Peyer's patch (tissue), 4 donors: ENCODE results near the gene MARK3. TPM values are rescaled to one million over a fixed set of nuclear protein-coding genes. Genes with fewer than 3 reads are reported as not detected.
A peak's percentile ranks its signal among the peaks of the same experiment; 100 is the strongest.

Source experiments
- DNase-seq, 3 donors: peaks; one replicate each; pipeline ENCODE4 v3.0.0-alpha.2; 2017 to 2019
- H3K27ac ChIP-seq, 4 donors: fragments of 200-600 bp; sonication (generic); one replicate each; pipeline ENCODE4 v1.5.1; 2016 to 2019
- H3K27me3 ChIP-seq, 2 donors: fragments of 200-600 bp; sonication (generic); one replicate each; pipeline ENCODE4 v1.5.1; 2019
- H3K36me3 ChIP-seq, 3 donors: fragments of 200-600 bp; sonication (generic); one replicate each; pipeline ENCODE4 v1.5.1; 2016 to 2019
- H3K4me1 ChIP-seq, 4 donors: fragments of 200-600 bp; sonication (generic); one replicate each; pipeline ENCODE4 v1.5.1; 2016 to 2019
- H3K4me3 ChIP-seq, 4 donors: fragments of 200-600 bp; sonication (generic); 1 replicate in 3 of 4; 2 replicates in 1 of 4; pipeline ENCODE4 v1.5.1; 2016 to 2019; ENCODE audit warnings: mild to moderate bottlenecking in 1 of 4
- H3K9me3 ChIP-seq, 4 donors: fragments of 200-600 bp; sonication (generic); one replicate each; pipeline ENCODE4 v1.5.1; 2016 to 2019; ENCODE audit warnings: mild to moderate bottlenecking in 1 of 4
- POLR2A ChIP-seq, 2 donors: fragments of 450-650 bp; IDR thresholded peaks; one replicate each; pipeline ENCODE4 v1.5.1; 2017; ENCODE audit warnings: antibody characterized with exemption in 2 of 2, mild to moderate bottlenecking in 2 of 2, moderate library complexity in 2 of 2
- total RNA-seq, 4 donors: library from RNA; depleted of rRNA; stranded (reverse); fragments of >200 nt; gene quantifications; one replicate each; pipeline ENCODE4 v1.1.0, GENCODE V29; 2016
- TF ChIP-seq, protein P1 (sequence below), 6 experiments: fragments of 450-650 bp in 4 of 6; fragments of 200-600 bp in 2 of 6; sonication (generic) in 1 of 6; IDR thresholded peaks; one replicate each; pipeline ENCODE4 v1.5.1; 2017 to 2019; ENCODE audit warnings: antibody characterized with exemption in 6 of 6, mild to moderate bottlenecking in 3 of 6, moderate library complexity in 1 of 6

Gene MARK3
- total RNA-seq, 4 donors from 2014 or later: 76.0 to 196 (median 99.5) TPM

DNA sequence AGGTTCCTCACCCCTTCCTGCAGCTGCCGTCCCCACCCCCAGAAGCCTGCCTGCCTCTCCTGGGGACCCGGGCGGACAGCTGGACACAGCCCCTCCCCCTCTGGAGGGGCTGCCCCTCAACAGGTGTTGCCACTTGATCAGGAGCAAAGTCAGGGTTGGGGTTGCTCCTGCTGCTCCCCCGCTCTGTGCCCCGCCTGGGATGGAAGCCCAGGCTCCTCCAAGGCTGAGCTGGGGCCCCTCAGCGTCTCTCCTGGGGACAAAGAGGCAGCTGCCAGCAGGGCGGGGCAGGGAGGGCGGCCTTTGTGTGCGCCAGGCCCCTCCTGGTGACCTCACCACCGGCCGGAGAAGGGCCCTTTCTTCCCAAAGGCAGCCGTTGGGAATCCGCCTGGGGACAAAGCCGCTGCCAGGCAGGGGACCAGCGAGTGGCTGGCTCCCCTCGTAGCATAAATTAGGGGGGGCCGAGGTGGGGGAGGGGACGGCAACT lies 157.4 kb downstream of the MARK3 start:
- no peak for DNase-seq
- no peaks in the 10 kb centered on the region for H3K9me3 ChIP-seq
- TF ChIP-seq POLR2A (IDR thresholded peaks at IDR 0.05): no peak
- TF ChIP-seq, protein P1, sequence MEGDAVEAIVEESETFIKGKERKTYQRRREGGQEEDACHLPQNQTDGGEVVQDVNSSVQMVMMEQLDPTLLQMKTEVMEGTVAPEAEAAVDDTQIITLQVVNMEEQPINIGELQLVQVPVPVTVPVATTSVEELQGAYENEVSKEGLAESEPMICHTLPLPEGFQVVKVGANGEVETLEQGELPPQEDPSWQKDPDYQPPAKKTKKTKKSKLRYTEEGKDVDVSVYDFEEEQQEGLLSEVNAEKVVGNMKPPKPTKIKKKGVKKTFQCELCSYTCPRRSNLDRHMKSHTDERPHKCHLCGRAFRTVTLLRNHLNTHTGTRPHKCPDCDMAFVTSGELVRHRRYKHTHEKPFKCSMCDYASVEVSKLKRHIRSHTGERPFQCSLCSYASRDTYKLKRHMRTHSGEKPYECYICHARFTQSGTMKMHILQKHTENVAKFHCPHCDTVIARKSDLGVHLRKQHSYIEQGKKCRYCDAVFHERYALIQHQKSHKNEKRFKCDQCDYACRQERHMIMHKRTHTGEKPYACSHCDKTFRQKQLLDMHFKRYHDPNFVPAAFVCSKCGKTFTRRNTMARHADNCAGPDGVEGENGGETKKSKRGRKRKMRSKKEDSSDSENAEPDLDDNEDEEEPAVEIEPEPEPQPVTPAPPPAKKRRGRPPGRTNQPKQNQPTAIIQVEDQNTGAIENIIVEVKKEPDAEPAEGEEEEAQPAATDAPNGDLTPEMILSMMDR (IDR thresholded peaks at IDR 0.05): no peak
- H3K36me3 ChIP-seq: no peaks in the 10 kb centered on the region
- peak overlapping the region in 2 of 4 donors; percentile 28 to 43 for H3K27ac ChIP-seq
- no peak overlapping the region for H3K4me3 ChIP-seq
- no peaks in the 10 kb centered on the region for H3K27me3 ChIP-seq
- peaks cover 0 to 59% (median 5%) of the 10 kb centered on the region in 4 donors for H3K4me1 ChIP-seq

DNA sequence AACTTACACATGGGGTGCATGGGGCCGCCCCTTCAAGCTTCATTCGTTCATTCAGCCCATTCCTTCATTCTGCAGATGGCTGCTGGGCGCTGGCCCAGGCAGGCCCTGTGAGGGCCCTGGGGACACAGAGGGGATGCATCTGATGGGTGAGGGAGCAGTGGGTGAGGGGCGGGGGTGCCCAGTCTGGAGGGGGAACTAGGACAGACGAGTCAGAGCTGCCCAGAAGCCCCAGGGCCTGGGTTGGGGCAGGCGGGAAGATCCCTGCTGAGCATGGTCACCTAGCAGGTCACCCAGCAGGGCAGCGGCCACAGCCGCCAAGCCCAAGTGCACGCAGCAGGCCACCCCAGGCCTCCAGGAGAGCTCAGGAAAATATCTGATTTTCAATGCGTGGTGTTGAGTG lies 157.9 kb downstream of the MARK3 start:
- no peak for DNase-seq
- H3K27me3 ChIP-seq: no peaks in the 10 kb centered on the region
- H3K36me3 ChIP-seq: no peaks in the 10 kb centered on the region
- H3K4me3 ChIP-seq: no peak overlapping the region
- H3K9me3 ChIP-seq: no peaks in the 10 kb centered on the region
- peak overlapping the region in 2 of 4 donors; percentile 28 to 43 for H3K27ac ChIP-seq
- peaks cover 0 to 58% (median 5%) of the 10 kb centered on the region in 4 donors for H3K4me1 ChIP-seq
- TF ChIP-seq, protein P1 (IDR thresholded peaks at IDR 0.05): no peak
- TF ChIP-seq POLR2A (IDR thresholded peaks at IDR 0.05): no peak

DNA sequence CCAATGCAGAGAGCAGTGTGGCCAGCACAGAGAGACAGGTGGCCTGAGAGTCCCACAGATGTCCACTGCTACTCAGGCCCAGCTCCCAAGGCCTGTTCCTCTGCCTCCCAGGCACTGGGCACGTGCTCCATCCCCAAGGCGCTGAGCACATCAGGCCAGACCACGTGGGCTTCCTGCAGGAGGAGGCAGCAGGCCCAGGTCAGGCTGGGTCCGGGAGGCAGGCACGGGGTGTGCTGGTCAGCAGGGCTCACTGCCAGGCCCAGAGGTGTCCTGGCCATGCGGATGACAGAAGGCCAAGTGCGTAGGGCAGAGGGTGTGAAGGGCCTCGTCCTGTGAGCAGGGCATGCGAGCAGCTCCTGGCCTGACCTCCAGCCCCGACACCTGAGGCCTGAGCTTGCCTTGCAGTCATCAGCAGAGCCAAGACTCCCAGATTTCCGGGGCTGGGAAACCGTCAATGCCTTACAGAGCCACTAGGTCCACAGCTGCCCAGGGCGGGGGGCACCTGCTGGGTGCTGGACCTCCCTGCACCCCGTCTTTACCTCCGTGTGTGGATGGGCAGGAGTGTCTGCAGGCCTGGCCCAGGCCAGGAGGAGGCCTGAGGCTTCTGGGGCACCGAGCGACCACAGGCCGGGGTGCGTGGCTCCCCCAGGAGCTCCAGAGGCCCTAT lies 158.6 kb downstream of the MARK3 start:
- no peak overlapping the region for H3K27ac ChIP-seq
- DNase-seq: no peak
- no peaks in the 10 kb centered on the region for H3K36me3 ChIP-seq
- H3K4me1 ChIP-seq: peaks cover 0 to 51% (median 5%) of the 10 kb centered on the region in 4 donors
- H3K4me3 ChIP-seq: no peak overlapping the region
- H3K27me3 ChIP-seq: no peaks in the 10 kb centered on the region
- H3K9me3 ChIP-seq: no peaks in the 10 kb centered on the region
- TF ChIP-seq, protein P1 (IDR thresholded peaks at IDR 0.05): no peak
- no peak for TF ChIP-seq POLR2A (IDR thresholded peaks at IDR 0.05)

DNA sequence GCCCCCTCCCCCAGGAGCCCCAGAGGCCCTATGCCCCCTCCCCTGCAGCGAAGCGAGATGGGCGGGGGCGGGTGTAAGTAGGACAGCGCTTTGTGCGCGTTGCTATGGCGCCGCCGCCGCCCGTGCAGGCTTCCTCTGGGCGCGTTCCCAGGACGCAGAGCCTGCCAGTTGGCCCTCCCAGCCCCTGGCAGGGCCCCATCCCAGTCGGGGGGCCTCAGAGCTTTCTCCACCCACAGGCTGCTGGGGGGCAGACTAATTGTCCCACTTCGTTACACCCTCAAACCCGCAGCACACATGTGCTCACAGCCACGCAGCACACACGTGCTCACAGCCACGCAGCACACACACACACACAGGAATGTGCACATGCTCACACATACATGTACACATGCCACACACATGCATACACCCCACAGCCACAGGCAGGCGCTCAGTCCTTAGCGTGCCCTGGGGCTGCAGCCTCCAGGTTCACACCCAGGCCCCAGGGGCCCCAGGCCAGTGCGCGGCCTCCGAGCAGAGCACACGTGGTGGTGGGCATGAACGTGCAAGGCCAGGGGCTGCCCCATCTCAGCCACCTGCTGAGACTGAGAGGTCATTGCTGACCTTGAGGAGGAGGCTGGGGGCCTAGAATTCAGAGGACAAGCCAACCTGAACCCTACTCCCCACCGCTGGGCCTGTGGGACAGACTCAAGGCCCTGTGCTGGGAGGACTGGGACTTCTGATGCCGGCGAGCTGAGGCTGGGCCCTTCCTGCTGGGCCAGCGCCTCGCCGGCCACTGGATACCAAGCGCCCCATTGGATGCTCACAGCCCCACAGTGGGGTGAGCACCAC lies 159.4 kb downstream of the MARK3 start:
- Histone ChIP-seq H3K36me3 (no peaks in the 10 kb centered on the region), H3K9me3 (no peaks in the 10 kb centered on the region), H3K4me3 (no peak overlapping the region), H3K27me3 (no peaks in the 10 kb centered on the region), H3K4me1 (peaks cover 0 to 44% (median 5%) of the 10 kb centered on the region in 4 donors), H3K27ac (no peak overlapping the region)
- no peak for DNase-seq
- TF ChIP-seq POLR2A (IDR thresholded peaks at IDR 0.05): no peak
- TF ChIP-seq, protein P1 (IDR thresholded peaks at IDR 0.05): no peak

DNA sequence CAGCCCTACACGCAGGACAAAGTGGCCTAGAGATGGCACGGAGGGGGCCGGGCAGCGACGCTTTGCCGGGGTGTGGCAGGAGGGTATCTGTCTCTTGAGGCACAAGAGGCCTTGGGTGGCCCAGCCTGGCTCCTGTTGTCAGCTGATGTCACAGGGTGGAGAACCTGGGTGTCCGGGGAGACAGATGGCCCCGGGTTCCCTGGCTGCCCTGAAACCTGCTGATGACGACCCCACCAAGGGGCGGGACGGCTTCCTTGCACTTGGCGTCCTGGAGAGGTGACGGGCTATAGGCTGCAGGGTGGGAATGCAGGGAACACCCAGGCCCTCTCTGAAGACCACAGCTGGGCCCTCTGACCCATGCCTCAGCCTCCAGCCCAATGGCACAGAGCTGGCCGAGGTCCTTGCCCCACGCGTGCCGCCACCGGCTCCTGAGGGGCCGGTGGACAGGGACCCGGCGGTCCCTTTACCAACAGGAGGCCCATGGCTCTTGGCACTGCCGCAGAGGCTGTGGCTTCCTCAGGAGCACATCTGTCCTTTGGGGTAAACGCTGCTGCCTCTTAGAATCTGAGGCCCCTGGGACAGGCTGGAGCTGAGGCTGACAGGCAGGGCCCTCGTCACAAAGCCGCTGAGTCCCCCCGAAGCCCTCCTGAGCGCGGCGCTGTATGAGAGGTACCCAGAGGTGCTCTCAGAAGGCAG lies 160.2 kb downstream of the MARK3 start:
- DNase-seq: no peak
- peaks cover 0 to 45% (median 5%) of the 10 kb centered on the region in 4 donors for H3K4me1 ChIP-seq
- no peak overlapping the region for H3K27ac ChIP-seq
- H3K9me3 ChIP-seq: no peaks in the 10 kb centered on the region
- H3K4me3 ChIP-seq: no peak overlapping the region
- no peaks in the 10 kb centered on the region for H3K27me3 ChIP-seq
- H3K36me3 ChIP-seq: no peaks in the 10 kb centered on the region
- no peak for TF ChIP-seq POLR2A (IDR thresholded peaks at IDR 0.05)
- TF ChIP-seq, protein P1 (IDR thresholded peaks at IDR 0.05): no peak
